Activated T-cell treated with anti-CD3 and anti-CD28 coated beads, Interleukin-2, amount 50 U/mL, for 24 hours (primary cell): ENCODE measurements around the gene DNAJB7.

Experiments used
- DNase-seq: peaks from one replicate; pipeline ENCODE4 v3.0.0-alpha.2; 2020
- H3K27ac Mint-ChIP-seq: 2 replicates; pipeline ENCODE4 v1.8.0; 2020; ENCODE audit warnings: mild to moderate bottlenecking, mixed read lengths
- H3K27me3 Mint-ChIP-seq: 2 replicates; pipeline ENCODE4 v1.8.0; 2020; ENCODE audit warnings: mixed read lengths
- H3K36me3 Mint-ChIP-seq: 2 replicates; pipeline ENCODE4 v1.8.0; 2020; ENCODE audit warnings: low read depth, mixed read lengths
- H3K4me1 Mint-ChIP-seq: 2 replicates; pipeline ENCODE4 v1.8.0; 2020; ENCODE audit warnings: low read depth, mixed read lengths
- H3K4me3 Mint-ChIP-seq: 2 replicates; pipeline ENCODE4 v1.8.0; 2020; ENCODE audit warnings: mild to moderate bottlenecking, moderate library complexity, mixed read lengths
- H3K9me3 Mint-ChIP-seq: 2 replicates; pipeline ENCODE4 v1.8.0; 2020; ENCODE audit warnings: mixed read lengths

DNAJB7 gene

GRCh38 chr22:40819599-40820140 is 42.2 kb downstream of the DNAJB7 start:
- H3K36me3 Mint-ChIP-seq: peaks cover 53% of the 10 kb centered on the region
- peak overlapping the region; percentile 96 for H3K4me3 Mint-ChIP-seq
- H3K9me3 Mint-ChIP-seq: no peaks in the 10 kb centered on the region
- H3K4me1 Mint-ChIP-seq: peaks cover 41% of the 10 kb centered on the region
- DNase-seq: no peak
- no peaks in the 10 kb centered on the region for H3K27me3 Mint-ChIP-seq
- peak overlapping the region; percentile 97 for H3K27ac Mint-ChIP-seq

- DNase-seq: peak; percentile 90
Observed at GRCh38 chr22:40818747-40819598, 42.9 kb downstream of the DNAJB7 start, which contains the start of gene SLC25A17. TSS of gene SLC25A17 (minus strand) at chr22:40819346. CDS start at chr22:40819248, 98 bp downstream.

GRCh38 chr22:40818192-40818746 is 43.6 kb downstream of the DNAJB7 start:
- no peak for DNase-seq
- H3K36me3 Mint-ChIP-seq: peaks cover 54% of the 10 kb centered on the region
- peak overlapping the region; percentile 96 for H3K4me3 Mint-ChIP-seq
- no peaks in the 10 kb centered on the region for H3K9me3 Mint-ChIP-seq
- no peaks in the 10 kb centered on the region for H3K27me3 Mint-ChIP-seq
- peaks cover 46% of the 10 kb centered on the region for H3K4me1 Mint-ChIP-seq
- H3K27ac Mint-ChIP-seq: peak overlapping the region; percentile 97

More at GRCh38 chr22:40818747-40819598, 42.9 kb downstream of the DNAJB7 start, which contains the start of gene SLC25A17:
- Mint-ChIP-seq H3K27me3 (no peaks in the 10 kb centered on the region), H3K9me3 (no peaks in the 10 kb centered on the region), H3K36me3 (peaks cover 54% of the 10 kb centered on the region), H3K27ac (peak within 1 kb of the TSS; percentile 97), H3K4me1 (peaks cover 43% of the 10 kb centered on the region), H3K4me3 (peak within 1 kb of the TSS; percentile 96)

GRCh38 chr22:40817737-40818136 is 44.2 kb downstream of the DNAJB7 start:
- Mint-ChIP-seq H3K4me1 (peaks cover 46% of the 10 kb centered on the region), H3K27me3 (no peaks in the 10 kb centered on the region), H3K4me3 (peak overlapping the region; percentile 96), H3K36me3 (peaks cover 54% of the 10 kb centered on the region), H3K9me3 (no peaks in the 10 kb centered on the region), H3K27ac (peak overlapping the region; percentile 97)
- DNase-seq: no peak

GRCh38 chr22:40813912-40814315 is 48.0 kb downstream of the DNAJB7 start:
- peaks cover 47% of the 10 kb centered on the region for H3K4me1 Mint-ChIP-seq
- H3K36me3 Mint-ChIP-seq: peaks cover 65% of the 10 kb centered on the region
- H3K9me3 Mint-ChIP-seq: no peaks in the 10 kb centered on the region

More at GRCh38 chr22:40813912-40814315, 48.0 kb downstream of the DNAJB7 start:
- Mint-ChIP-seq H3K4me3 (no peak overlapping the region), H3K27ac (peak overlapping the region; percentile 29), H3K27me3 (no peaks in the 10 kb centered on the region)
- no peak for DNase-seq
